HEK293 (cell line): ENCODE data around the gene GUCY2D.

ENCODE experiments used
- CTCF ChIA-PET: fragments of 350-600 bp; formaldehyde crosslinking; extraction: SDS; loops from one replicate; lab custom pipeline; 2021; ENCODE audit warnings: antibody characterized with exemption; lab: Yijun Ruan, JAX
- POLR2A ChIA-PET: fragments of 300-600 bp; formaldehyde crosslinking; extraction: SDS; loops from one replicate; lab custom pipeline; 2020; ENCODE audit warnings: antibody characterized with exemption, inconsistent platforms; lab: Yijun Ruan, JAX
- H3K27ac ChIP-seq: fragments of 200-500 bp; sonication (Bioruptor generic); 2 replicates; pipeline ENCODE4 v1.5.1; 2014; ENCODE audit warnings: low read depth, low read length, control low read depth, inconsistent platforms; ENCODE audit errors: extremely low read depth
- H3K36me3 ChIP-seq, 2 experiments: fragments of 200-500 bp in 1 of 2; sonication (Bioruptor generic) in 1 of 2; 1 replicate in 1 of 2; 2 replicates in 1 of 2; pipeline ENCODE4 v1.5.1; 2014 to 2017; ENCODE audit warnings: inconsistent platforms in 2 of 2, low read length in 2 of 2; ENCODE audit not compliant: control insufficient read depth in 2 of 2, insufficient read depth in 1 of 2
- H3K4me1 ChIP-seq: fragments of 200-500 bp; sonication (Bioruptor generic); 2 replicates; pipeline ENCODE4 v1.5.1; 2014; ENCODE audit warnings: mild to moderate bottlenecking, low read length, inconsistent platforms; ENCODE audit not compliant: control insufficient read depth, insufficient read depth
- H3K4me3 ChIP-seq: 2 replicates; pipeline ENCODE4 v1.5.1; 2011; ENCODE audit warnings: low read depth, mild to moderate bottlenecking, control low read depth, low read length, moderate library complexity
- H3K9me3 ChIP-seq: fragments of 200-500 bp; sonication (Bioruptor generic); 2 replicates; pipeline ENCODE4 v1.5.1; 2014; ENCODE audit warnings: low read depth, low read length, inconsistent platforms; ENCODE audit not compliant: control insufficient read depth, insufficient read depth
- BCL11B ChIP-seq: fragments of 450-650 bp; formaldehyde crosslinking; IDR thresholded peaks from 2 replicates; pipeline ENCODE4 v1.5.1; 2016; ENCODE audit warnings: low read depth, missing biosample characterization, missing genetic modification characterization
- GLIS1 ChIP-seq: fragments of 450-650 bp; formaldehyde crosslinking; IDR thresholded peaks from 2 replicates; pipeline ENCODE4 v1.5.1; 2016; ENCODE audit warnings: missing biosample characterization, missing genetic modification characterization
- MYNN ChIP-seq: fragments of 450-650 bp; formaldehyde crosslinking; IDR thresholded peaks from 2 replicates; pipeline ENCODE4 v1.5.1; 2016; ENCODE audit warnings: missing biosample characterization, missing genetic modification characterization, borderline replicate concordance
- OVOL3 ChIP-seq: fragments of 450-650 bp; formaldehyde crosslinking; IDR thresholded peaks from 2 replicates; pipeline ENCODE4 v1.5.1; 2016; ENCODE audit warnings: missing biosample characterization, missing genetic modification characterization
- ZBTB11 ChIP-seq: fragments of 450-650 bp; formaldehyde crosslinking; conservative IDR thresholded peaks from 2 replicates; pipeline ENCODE4 v1.5.1; 2016; ENCODE audit warnings: low read depth, missing biosample characterization, missing genetic modification characterization
- ZNF211 ChIP-seq: fragments of 450-650 bp; formaldehyde crosslinking; IDR thresholded peaks from 2 replicates; pipeline ENCODE4 v1.5.1; 2016; ENCODE audit warnings: low read depth, missing biosample characterization, missing genetic modification characterization
- ZNF366 ChIP-seq: fragments of 450-650 bp; formaldehyde crosslinking; conservative IDR thresholded peaks from 2 replicates; pipeline ENCODE4 v1.5.1; 2016; ENCODE audit warnings: missing biosample characterization, missing genetic modification characterization
- ZNF473 ChIP-seq: fragments of 450-650 bp; formaldehyde crosslinking; IDR thresholded peaks from 2 replicates; pipeline ENCODE4 v1.5.1; 2017; ENCODE audit warnings: missing biosample characterization, missing genetic modification characterization
- ZNF513 ChIP-seq: fragments of 450-650 bp; IDR thresholded peaks from 2 replicates; pipeline ENCODE4 v1.5.1; 2018; ENCODE audit warnings: missing biosample characterization, missing genetic modification characterization
- ZNF518A ChIP-seq: fragments of 450-650 bp; formaldehyde crosslinking; conservative IDR thresholded peaks from 2 replicates; pipeline ENCODE4 v1.5.1; 2016; ENCODE audit warnings: low read depth, missing biosample characterization, missing genetic modification characterization
- ZNF596 ChIP-seq: fragments of 450-650 bp; IDR thresholded peaks from 2 replicates; pipeline ENCODE4 v1.5.0; 2018; ENCODE audit warnings: missing biosample characterization, mild to moderate bottlenecking, missing genetic modification characterization, moderate library complexity
- ZNF660 ChIP-seq: fragments of 450-650 bp; IDR thresholded peaks from 2 replicates; pipeline ENCODE4 v1.5.1; 2018; ENCODE audit warnings: missing biosample characterization, mild to moderate bottlenecking, missing genetic modification characterization
- ZNF791 ChIP-seq: fragments of 450-650 bp; formaldehyde crosslinking; IDR thresholded peaks from 2 replicates; pipeline ENCODE4 v1.5.1; 2016; ENCODE audit warnings: missing biosample characterization, missing genetic modification characterization

The GUCY2D gene

GRCh38 chr17:8019665-8020650 is 17.5 kb downstream of the GUCY2D start (continued):
- TF ChIP-seq ZNF513 (tag by site-specific recombination) (no peak), ZNF211 (tag by site-specific recombination) (no peak), ZNF473 (tag by site-specific recombination) (no peak), MYNN (tag by site-specific recombination) (no peak), OVOL3 (no peak), GLIS1 (no peak), ZBTB11 (tag by site-specific recombination) (no peak), BCL11B (no peak), ZNF518A (tag by site-specific recombination) (no peak), ZNF791 (no peak)

- POLR2A ChIA-PET = no interaction called here
- H3K27ac ChIP-seq = no peak overlapping the region
- H3K4me3 ChIP-seq = no peak overlapping the region
- no peaks in the 10 kb centered on the region for H3K9me3 ChIP-seq
- TF ChIP-seq ZNF366 (tag by site-specific recombination) (peak; percentile 52), ZNF660 (tag by site-specific recombination) (no peak), ZNF596 (tag by site-specific recombination) (peak; percentile 53; the same call in 1 of the 2 replicates)
- no peaks in the 10 kb centered on the region for H3K36me3 ChIP-seq
- CTCF ChIA-PET = interaction anchor here (1.0 to 7.8 kb wide), 5 partner anchors 20 to 39 kb away, joined by 3 to 134 read pairs (median 8); no protein-coding TSS in a partner anchor
- no peaks in the 10 kb centered on the region for H3K4me1 ChIP-seq
Observed at GRCh38 chr17:8020776-8021564, 18.6 kb downstream of the GUCY2D start.
